Testis (tissue), 3 donors: ENCODE results near the gene SLC9A9. TPM values are rescaled to one million over a fixed set of nuclear protein-coding genes. Genes with fewer than 3 reads are reported as not detected.

Source experiments
- DNase-seq: peaks from one replicate; pipeline ENCODE4 v3.0.0-alpha.2; 2019
- H3K27ac ChIP-seq, 2 donors: fragments of 200-600 bp; sonication (generic); one replicate each; pipeline ENCODE4 v1.5.1; 2019
- H3K27me3 ChIP-seq: fragments of 200-600 bp; sonication (generic); one replicate; pipeline ENCODE4 v1.5.1; 2019
- H3K36me3 ChIP-seq: fragments of 200-600 bp; sonication (generic); one replicate; pipeline ENCODE4 v1.5.1; 2017; ENCODE audit warnings: low read depth; ENCODE audit errors: missing control alignments
- H3K4me1 ChIP-seq: fragments of 200-600 bp; sonication (generic); one replicate; pipeline ENCODE4 v1.5.1; 2019
- H3K4me3 ChIP-seq, 2 donors: fragments of 200-600 bp; sonication (generic); one replicate each; pipeline ENCODE4 v1.5.1; 2017 to 2019
- H3K9me3 ChIP-seq: fragments of 200-600 bp; sonication (generic); one replicate; pipeline ENCODE4 v1.5.1; 2017
- CTCF ChIP-seq, 3 experiments: fragments of 450-650 bp in 2 of 3; fragments of 200-600 bp in 1 of 3; sonication (generic) in 1 of 3; IDR thresholded peaks; one replicate each; pipeline ENCODE4 v1.5.1; 2016 to 2019; ENCODE audit warnings: antibody characterized with exemption in 3 of 3, mild to moderate bottlenecking in 2 of 3, moderate library complexity in 1 of 3
- POLR2A ChIP-seq: fragments of 450-650 bp; IDR thresholded peaks from one replicate; pipeline ENCODE4 v1.6.1; 2017; ENCODE audit warnings: antibody characterized with exemption, mild to moderate bottlenecking, moderate library complexity
- WGBS, 2 donors: methylation state at CpG; one replicate each; pipeline ENCODE4 v1.1.5; 2018; 5-methylcytosine and 5-hydroxymethylcytosine counted together
- intact Hi-C: fragments of 100-400 bp; cut with DNase I; formaldehyde crosslinking; loops from one replicate; pipeline ENCODE4 v1.15.1; 2023; ENCODE audit warnings: low total_unique reads
- polyA plus RNA-seq: library from polyadenylated mRNA; stranded (reverse); fragments of 350-450 nt; fragmentation: Illumina TruSeq; extraction: RNeasy Lipid Tissue Mini Kit (QIAGEN cat#74804); gene quantifications from one replicate; pipeline ENCODE4 v1.2.3, GENCODE V29; 2014; ENCODE audit warnings: low read depth, low replicate concordance; ENCODE audit not compliant: insufficient read depth
- total RNA-seq, 2 donors: library from RNA; depleted of rRNA; stranded (reverse); fragments of >200 nt; gene quantifications; one replicate each; pipeline ENCODE4 v1.2.3, GENCODE V29; 2016

SLC9A9 gene
- total and polyA plus RNA-seq, 3 donors from 2014 or later: 2.7 to 6.6 (median 4.3) TPM

GRCh38 chr3:143535994-143536784, 312.1 kb downstream of the SLC9A9 start:
- Histone ChIP-seq H3K4me1 (no peaks in the 10 kb centered on the region), H3K9me3 (no peaks in the 10 kb centered on the region), H3K36me3 (no peaks in the 10 kb centered on the region), H3K4me3 (no peak overlapping the region), H3K27me3 (no peaks in the 10 kb centered on the region), H3K27ac (no peak overlapping the region)
- TF ChIP-seq CTCF (IDR thresholded peaks at IDR 0.05): no peak
- TF ChIP-seq POLR2A: no peak
- intact Hi-C loops: no loop called here
- no peak for DNase-seq
- WGBS, 2 donors: 66 to 73% methylated on average over 3 of the region's 3 CpGs

- no peak overlapping the region for H3K27ac ChIP-seq
- DNase-seq: no peak
- no peaks in the 10 kb centered on the region for H3K4me1 ChIP-seq
- H3K36me3 ChIP-seq: no peaks in the 10 kb centered on the region
- no peak overlapping the region for H3K4me3 ChIP-seq
- no peak for TF ChIP-seq CTCF (IDR thresholded peaks at IDR 0.05)
- no peak for TF ChIP-seq POLR2A
- no peaks in the 10 kb centered on the region for H3K9me3 ChIP-seq
- H3K27me3 ChIP-seq: no peaks in the 10 kb centered on the region
- intact Hi-C loops: no loop called here
Measured at GRCh38 chr3:143533391-143533790, 314.9 kb downstream of the SLC9A9 start.

- Histone ChIP-seq H3K9me3 (no peaks in the 10 kb centered on the region), H3K27ac (no peak overlapping the region), H3K36me3 (no peaks in the 10 kb centered on the region), H3K27me3 (no peaks in the 10 kb centered on the region), H3K4me3 (no peak overlapping the region), H3K4me1 (no peaks in the 10 kb centered on the region)
- TF ChIP-seq POLR2A: no peak
- TF ChIP-seq CTCF (IDR thresholded peaks at IDR 0.05): no peak
- intact Hi-C loops: no loop called here
- WGBS, 2 donors: 83 to 93% methylated on average over 1 of the region's 1 CpG
- no peak for DNase-seq
Measured at GRCh38 chr3:143532091-143532490, 316.2 kb downstream of the SLC9A9 start.

GRCh38 chr3:143531101-143531500, 317.2 kb downstream of the SLC9A9 start:
- no peak for DNase-seq
- intact Hi-C loops: no loop called here
- 86 to 90% methylated on average over 1 of the region's 1 CpG for WGBS, 2 donors
- Histone ChIP-seq H3K27me3 (no peaks in the 10 kb centered on the region), H3K4me3 (no peak overlapping the region), H3K36me3 (no peaks in the 10 kb centered on the region), H3K27ac (no peak overlapping the region), H3K9me3 (no peaks in the 10 kb centered on the region), H3K4me1 (no peaks in the 10 kb centered on the region)
- no peak for TF ChIP-seq CTCF (IDR thresholded peaks at IDR 0.05)
- no peak for TF ChIP-seq POLR2A

- intact Hi-C loops: no loop called here
- Histone ChIP-seq H3K9me3 (no peaks in the 10 kb centered on the region), H3K27ac (no peak overlapping the region), H3K36me3 (no peaks in the 10 kb centered on the region), H3K4me1 (no peaks in the 10 kb centered on the region), H3K4me3 (no peak overlapping the region), H3K27me3 (no peaks in the 10 kb centered on the region)
- TF ChIP-seq POLR2A (no peak), CTCF (IDR thresholded peaks at IDR 0.05) (no peak)
- 87 to 96% methylated on average over 3 of the region's 3 CpGs for WGBS, 2 donors
- no peak for DNase-seq
Measured at GRCh38 chr3:143529798-143530197, 318.5 kb downstream of the SLC9A9 start.
